HG03175 (cell line): ENCODE data around the gene TXNRD3.

Experiments
- ATAC-seq: cut with Tn5 transposase; IDR thresholded peaks from one replicate; pipeline ENCODE4 v1.9.1; 2021; ENCODE audit warnings: mild to moderate bottlenecking, moderate library complexity; ENCODE audit not compliant: unreplicated experiment

The TXNRD3 gene

GRCh38 chr3:126654571-126655383, at the start of gene TXNRD3:
TSS of gene TXNRD3 (minus strand) at chr3:126655124.
- no peak for ATAC-seq

GRCh38 chr3:126703512-126704493, 48.9 kb upstream of the TXNRD3 start, which contains the start of gene CHCHD6:
TSS of gene CHCHD6 (plus strand) at chr3:126704240. CDS start at chr3:126704313, 73 bp downstream.
- ATAC-seq = peak; percentile 98

- no peak for ATAC-seq
Observed at GRCh38 chr3:126699011-126699410, 44.1 kb upstream of the TXNRD3 start.

GRCh38 chr3:126696701-126697267, 41.9 kb upstream of the TXNRD3 start:
- no peak for ATAC-seq

GRCh38 chr3:126693921-126694320, 39.0 kb upstream of the TXNRD3 start:
- no peak for ATAC-seq

- ATAC-seq = no peak
Observed at GRCh38 chr3:126692858-126693257, 37.9 kb upstream of the TXNRD3 start.

- ATAC-seq = no peak
Observed at GRCh38 chr3:126691765-126692164, 36.8 kb upstream of the TXNRD3 start.

GRCh38 chr3:126685493-126685892, 30.6 kb upstream of the TXNRD3 start:
- ATAC-seq = no peak

GRCh38 chr3:126685021-126685420, 30.1 kb upstream of the TXNRD3 start:
- no peak for ATAC-seq

- ATAC-seq = no peak
Observed at GRCh38 chr3:126684218-126684751, 29.4 kb upstream of the TXNRD3 start.

GRCh38 chr3:126683069-126683468, 28.1 kb upstream of the TXNRD3 start:
- no peak for ATAC-seq

GRCh38 chr3:126682009-126682408, 27.1 kb upstream of the TXNRD3 start:
- ATAC-seq = no peak

- ATAC-seq = no peak
Observed at GRCh38 chr3:126680667-126681055, 25.7 kb upstream of the TXNRD3 start.

GRCh38 chr3:126679831-126680666, 25.1 kb upstream of the TXNRD3 start:
- no peak for ATAC-seq

- peak; percentile 62 for ATAC-seq
Observed at GRCh38 chr3:126679318-126679751, 24.4 kb upstream of the TXNRD3 start.

- no peak for ATAC-seq
Observed at GRCh38 chr3:126678693-126679317, 23.9 kb upstream of the TXNRD3 start.

- no peak for ATAC-seq
Observed at GRCh38 chr3:126677862-126678503, 23.1 kb upstream of the TXNRD3 start.

GRCh38 chr3:126676919-126677705, 22.2 kb upstream of the TXNRD3 start:
- ATAC-seq = no peak
